ENCODE data around the gene LTB. TPM values are rescaled to one million over a fixed set of nuclear protein-coding genes. Genes with fewer than 3 reads are reported as not detected.

Gene LTB
- total RNA-seq, 1 experiment from 2014 or later: not detected

DNA sequence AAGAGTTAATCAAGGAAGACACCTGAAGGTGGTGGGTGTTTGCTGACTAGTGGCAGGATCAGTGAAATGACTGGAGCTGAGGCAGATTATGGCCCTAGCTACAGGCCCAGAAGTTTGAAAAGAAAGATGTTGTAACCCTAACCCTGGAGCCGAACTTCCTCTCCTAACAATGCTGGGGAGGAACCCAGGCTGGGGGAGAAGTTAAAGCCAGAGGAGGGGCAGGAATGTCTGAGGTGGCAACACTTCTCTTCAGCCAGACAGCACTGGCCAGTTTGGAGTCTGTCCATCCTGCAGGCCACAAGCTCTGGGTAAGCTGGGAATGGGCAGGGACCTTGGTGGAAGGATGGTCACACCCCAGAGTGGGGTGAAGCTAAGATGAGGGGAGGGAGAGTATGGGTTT is 3.8 kb upstream of the LTB start, which contains the start of gene LST1:
TSS of gene LST1 (plus strand) at position 270 of the 400 bp plus-strand sequence. CDS start 1,023 bp downstream, outside the sequence.
- Histone ChIP-seq H4K5ac (ENCODE audit: insufficient read length, low read depth, low read length) (no peak within 1 kb of the TSS), H3K4me1 (ENCODE audit: insufficient read depth, low read length) (peaks cover 2% of the 10 kb centered on the region; the same call in 1 of the 2 replicates), H3K27ac (ENCODE audit: insufficient read length, low read depth, low read length) (no peak within 1 kb of the TSS), H3K4ac (ENCODE audit: low read depth, low read length) (no peak within 1 kb of the TSS), H2BK15ac (ENCODE audit: low read depth, low read length) (no peak within 1 kb of the TSS), H3K79me1 (ENCODE audit: insufficient read depth, low read depth, low read length, poor library complexity, severe bottlenecking) (no peaks in the 10 kb centered on the region), H2AFZ (ENCODE audit: low read length) (no peak within 1 kb of the TSS), H3K4me2 (ENCODE audit: insufficient read depth, insufficient read length, low read length) (no peak within 1 kb of the TSS), H3K9ac (ENCODE audit: extremely low read depth, insufficient read length, low read length) (no peak within 1 kb of the TSS), H3T11ph (ENCODE audit: low read length) (no peak within 1 kb of the TSS), H3K14ac (ENCODE audit: insufficient read depth, low read length) (no peak within 1 kb of the TSS), H2AK5ac (ENCODE audit: insufficient read length, low read length) (no peak within 1 kb of the TSS), H3K23me2 (ENCODE audit: insufficient read length, low read depth, low read length, poor library complexity, severe bottlenecking) (peaks cover 10% of the 10 kb centered on the region), H4K20me1 (ENCODE audit: control insufficient read depth, insufficient read depth, insufficient read length) (no peaks in the 10 kb centered on the region), H3K27me3 (ENCODE audit: insufficient read depth, low read length) (no peaks in the 10 kb centered on the region), H2BK5ac (ENCODE audit: insufficient read length, low read length) (no peak within 1 kb of the TSS), H2BK120ac (ENCODE audit: low read depth, low read length, poor library complexity, severe bottlenecking) (no peak within 1 kb of the TSS), H2BK12ac (ENCODE audit: insufficient read length, low read depth, low read length) (no peak within 1 kb of the TSS), H4K91ac (ENCODE audit: insufficient read length, low read depth, low read length) (no peak within 1 kb of the TSS), H3K18ac (ENCODE audit: insufficient read length, low read depth, low read length) (no peak within 1 kb of the TSS), H3K9me3 (ENCODE audit: control insufficient read depth, low read depth, low read length) (no peaks in the 10 kb centered on the region), H3K23ac (ENCODE audit: insufficient read length, low read depth, low read length) (no peak within 1 kb of the TSS), H3K79me2 (ENCODE audit: insufficient read depth, low read length) (no peaks in the 10 kb centered on the region), H4K8ac (replicated peaks; ENCODE audit: insufficient read length, low read depth, low read length) (no peak within 1 kb of the TSS), H3K56ac (ENCODE audit: insufficient read length, low read depth, low read length) (no peak within 1 kb of the TSS), H2BK20ac (ENCODE audit: low read depth, low read length, poor library complexity, severe bottlenecking) (no peak within 1 kb of the TSS)
- peaks cover 21 to 32% of the 10 kb centered on the region in 2 experiments for H3K4me1 Mint-ChIP-seq
- no peaks in the 10 kb centered on the region for H3K36me3 Mint-ChIP-seq (ENCODE audit: insufficient read depth in 1 of 3, low read depth in 3 of 3)
- H3K27ac Mint-ChIP-seq: no peak within 1 kb of the TSS; a peak in 1 of 7 replicates
- no peak within 1 kb of the TSS for H3K4me3 Mint-ChIP-seq
- H3K27me3 Mint-ChIP-seq (ENCODE audit: low read depth): peaks cover 22% of the 10 kb centered on the region
- DNase-seq: no peak
- H3K9me3 Mint-ChIP-seq: no peaks in the 10 kb centered on the region; a peak in 1 of 5 replicates
- no CpG with 5 or more reads among the region's 1 CpG for WGBS (ENCODE audit: extremely low coverage, insufficient read length, low lambda C conversion rate)
- TF ChIP-seq, protein P1, sequence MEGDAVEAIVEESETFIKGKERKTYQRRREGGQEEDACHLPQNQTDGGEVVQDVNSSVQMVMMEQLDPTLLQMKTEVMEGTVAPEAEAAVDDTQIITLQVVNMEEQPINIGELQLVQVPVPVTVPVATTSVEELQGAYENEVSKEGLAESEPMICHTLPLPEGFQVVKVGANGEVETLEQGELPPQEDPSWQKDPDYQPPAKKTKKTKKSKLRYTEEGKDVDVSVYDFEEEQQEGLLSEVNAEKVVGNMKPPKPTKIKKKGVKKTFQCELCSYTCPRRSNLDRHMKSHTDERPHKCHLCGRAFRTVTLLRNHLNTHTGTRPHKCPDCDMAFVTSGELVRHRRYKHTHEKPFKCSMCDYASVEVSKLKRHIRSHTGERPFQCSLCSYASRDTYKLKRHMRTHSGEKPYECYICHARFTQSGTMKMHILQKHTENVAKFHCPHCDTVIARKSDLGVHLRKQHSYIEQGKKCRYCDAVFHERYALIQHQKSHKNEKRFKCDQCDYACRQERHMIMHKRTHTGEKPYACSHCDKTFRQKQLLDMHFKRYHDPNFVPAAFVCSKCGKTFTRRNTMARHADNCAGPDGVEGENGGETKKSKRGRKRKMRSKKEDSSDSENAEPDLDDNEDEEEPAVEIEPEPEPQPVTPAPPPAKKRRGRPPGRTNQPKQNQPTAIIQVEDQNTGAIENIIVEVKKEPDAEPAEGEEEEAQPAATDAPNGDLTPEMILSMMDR (conservative IDR thresholded peaks at IDR 0.05): no peak
